HepG2 (cell line): Measurements from ENCODE around the gene ACOT8. TPM values are rescaled to one million over a fixed set of nuclear protein-coding genes. Genes with fewer than 3 reads are reported as not detected.
A peak's percentile ranks its signal among the peaks of the same experiment; 100 is the strongest.

Source experiments
- AGO1 ChIP-seq: fragments of 200-400 bp; formaldehyde crosslinking; IDR thresholded peaks from 2 replicates; pipeline ENCODE4 v1.6.1; 2017; ENCODE audit warnings: mild to moderate bottlenecking, low read depth, low read length, moderate library complexity; ENCODE audit not compliant: poor library complexity, severe bottlenecking
- AKAP8 ChIP-seq: sonication (generic); formaldehyde crosslinking; IDR thresholded peaks from 2 replicates; pipeline ENCODE4 v1.5.1; 2020; ENCODE audit warnings: mild to moderate bottlenecking, missing genetic modification reagents
- GATA4 ChIP-seq: sonication (generic); IDR thresholded peaks from 2 replicates; pipeline ENCODE4 v1.6.1; 2016; ENCODE audit warnings: antibody characterized with exemption, low read depth, borderline replicate concordance
- HIVEP1 ChIP-seq: sonication (generic); formaldehyde crosslinking; IDR thresholded peaks from 2 replicates; pipeline ENCODE4 v1.4.0; 2020; ENCODE audit warnings: mild to moderate bottlenecking, missing genetic modification reagents
- NKX3-1 ChIP-seq: sonication (generic); formaldehyde crosslinking; IDR thresholded peaks from 2 replicates; pipeline ENCODE4 v1.5.0; 2020; ENCODE audit warnings: missing genetic modification reagents
- PRMT3 ChIP-seq: sonication (generic); formaldehyde crosslinking; IDR thresholded peaks from 2 replicates; pipeline ENCODE4 v1.8.1; 2022; ENCODE audit warnings: low read depth, mild to moderate bottlenecking, moderate library complexity, missing genetic modification reagents, borderline replicate concordance
- SMAD1 ChIP-seq: sonication (generic); formaldehyde crosslinking; IDR thresholded peaks from 2 replicates; pipeline ENCODE4 v1.4.0; 2020; ENCODE audit warnings: missing genetic modification reagents, low read depth, mild to moderate bottlenecking, borderline replicate concordance
- SRY ChIP-seq: sonication (generic); formaldehyde crosslinking; IDR thresholded peaks from 2 replicates; pipeline ENCODE4 v1.8.0; 2022; ENCODE audit warnings: mild to moderate bottlenecking, missing genetic modification reagents
- ZNF232 ChIP-seq: sonication (generic); formaldehyde crosslinking; IDR thresholded peaks from 2 replicates; pipeline ENCODE4 v1.4.0; 2020; ENCODE audit warnings: missing genetic modification reagents, borderline replicate concordance
- ZNF256 ChIP-seq: sonication (generic); formaldehyde crosslinking; conservative IDR thresholded peaks from 2 replicates; pipeline ENCODE4 v1.4.0; 2020; ENCODE audit warnings: missing genetic modification reagents
- ZNF501 ChIP-seq: sonication (generic); formaldehyde crosslinking; IDR thresholded peaks from 2 replicates; pipeline ENCODE4 v1.5.1; 2020; ENCODE audit warnings: mild to moderate bottlenecking, moderate library complexity, missing genetic modification reagents
- ZNF614 ChIP-seq: IDR thresholded peaks from 2 replicates; pipeline ENCODE4 v1.6.1; 2018; ENCODE audit warnings: missing biosample characterization, missing genetic modification reagents, inconsistent platforms, borderline replicate concordance
- ZNF619 ChIP-seq: sonication (generic); formaldehyde crosslinking; IDR thresholded peaks from 2 replicates; pipeline ENCODE4 v1.4.0; 2020; ENCODE audit warnings: mild to moderate bottlenecking, missing genetic modification reagents
- ZNF644 ChIP-seq: IDR thresholded peaks from 2 replicates; pipeline ENCODE4 v1.6.1; 2016; ENCODE audit warnings: low read depth
- ZNF672 ChIP-seq: sonication (generic); formaldehyde crosslinking; IDR thresholded peaks from 2 replicates; pipeline ENCODE4 v1.8.1; 2022; ENCODE audit warnings: missing genetic modification reagents
- ZNF777 ChIP-seq: sonication (generic); formaldehyde crosslinking; IDR thresholded peaks from 2 replicates; pipeline ENCODE4 v1.4.0; 2020; ENCODE audit warnings: missing genetic modification reagents
- ZNF83 ChIP-seq: sonication (generic); formaldehyde crosslinking; IDR thresholded peaks from 2 replicates; pipeline ENCODE4 v1.4.0; 2020; ENCODE audit warnings: missing genetic modification reagents, mild to moderate bottlenecking, borderline replicate concordance
- polyA plus RNA-seq, 8 experiments: library from polyadenylated mRNA; depleted of rRNA in 3 of 8; stranded (reverse) in 7 of 8; unstranded in 1 of 8; fragments of >200 nt; fragmentation: Illumina TruSeq in 4 of 8; extraction: Trizol in 4 of 8; gene quantifications; 2 replicates each; pipeline versions ENCODE4 v1.2.1 to v1.2.3, GENCODE V29; 2011 to 2016; ENCODE audit warnings: low read depth in 4 of 8, missing spikeins in 1 of 8, mixed read lengths in 1 of 8; ENCODE audit not compliant: insufficient read depth in 1 of 8
- total RNA-seq, 5 experiments: library from RNA; depleted of rRNA; stranded (reverse); fragments of >200 nt; fragmentation: Illumina TruSeq; extraction: Trizol; gene quantifications; 2 replicates each; pipeline ENCODE4 v1.2.3, GENCODE V29; 2016; ENCODE audit warnings: low read depth in 1 of 5
- TF ChIP-seq, protein P1 (sequence below): sonication (generic); formaldehyde crosslinking; IDR thresholded peaks from 2 replicates; pipeline ENCODE4 v1.8.1; 2022; ENCODE audit warnings: low read depth, mild to moderate bottlenecking, missing genetic modification reagents
- TF ChIP-seq, protein P2 (sequence below): sonication (generic); formaldehyde crosslinking; IDR thresholded peaks from 2 replicates; pipeline ENCODE4 v1.4.0; 2020; ENCODE audit warnings: mild to moderate bottlenecking, missing genetic modification reagents
- TF ChIP-seq, protein P3 (sequence below): sonication (generic); formaldehyde crosslinking; IDR thresholded peaks from 2 replicates; pipeline ENCODE4 v1.4.0; 2020; ENCODE audit warnings: missing genetic modification reagents, borderline replicate concordance

Gene ACOT8
- total and polyA plus RNA-seq, 2 of the 13 experiments (the other 11 are each of a cell fraction or from before 2014, with no cell fraction given), result 31.4 to 45.5 TPM

DNA sequence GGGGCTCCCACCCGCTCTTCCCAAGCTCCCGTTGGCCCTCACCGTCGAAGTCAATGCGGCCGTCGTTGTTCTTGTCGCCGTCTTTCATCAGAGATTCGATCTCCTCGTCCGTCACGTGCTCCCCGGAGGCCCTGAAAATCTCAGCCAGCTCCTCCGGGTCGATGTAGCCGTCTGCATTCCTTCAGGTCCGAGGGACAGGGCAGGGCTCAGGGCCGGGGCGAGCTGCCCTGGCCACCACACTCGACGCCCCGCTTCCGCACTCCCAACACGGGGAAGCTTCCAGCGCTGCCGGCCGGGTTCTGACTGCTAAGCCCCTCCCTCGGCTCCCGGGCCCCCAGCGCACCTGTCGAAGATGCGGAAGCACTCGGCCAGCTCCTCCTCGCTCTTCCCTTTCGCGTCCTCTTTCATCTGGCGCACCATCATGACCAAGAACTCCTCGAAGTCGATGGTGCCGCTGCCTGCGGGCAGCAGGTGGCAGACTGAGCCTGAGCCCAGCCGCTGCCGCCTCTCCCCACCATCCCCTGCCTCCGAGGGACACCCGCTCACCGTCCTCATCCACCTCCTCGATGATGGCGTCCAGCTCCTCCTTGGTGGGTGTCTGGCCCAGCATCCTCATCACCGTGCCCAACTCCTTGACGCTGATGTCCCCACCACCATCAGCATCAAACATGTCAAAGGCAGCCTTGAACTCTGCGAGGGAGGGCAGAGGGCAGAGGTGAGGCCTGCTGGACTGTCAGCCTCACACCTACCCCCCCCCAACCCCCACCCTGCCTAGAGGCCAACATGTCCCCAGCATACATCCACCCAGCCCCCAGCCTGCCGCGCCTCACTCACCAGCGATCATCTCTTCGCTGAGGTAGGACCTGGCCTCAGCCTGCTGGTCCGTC is 33.0 kb downstream of the ACOT8 start (continued):
- TF ChIP-seq AGO1, result peak; percentile 67
- no peak for TF ChIP-seq ZNF672 (CRISPR knock-in tag)
- no peak; the same call in 1 of the 2 replicates for TF ChIP-seq ZNF614 (CRISPR knock-in tag)
- 0 out of 2 replicates have a peak, but pooled peaks have one; percentile 64 for TF ChIP-seq ZNF619 (CRISPR knock-in tag)
- TF ChIP-seq AKAP8 (CRISPR knock-in tag), result peak; percentile 85
- TF ChIP-seq GATA4, result no peak
- TF ChIP-seq ZNF501 (CRISPR knock-in tag), result no peak; the same call in 1 of the 2 replicates
- no peak for TF ChIP-seq PRMT3 (CRISPR knock-in tag)
- TF ChIP-seq ZNF83 (CRISPR knock-in tag), result no peak
- TF ChIP-seq, protein P1, sequence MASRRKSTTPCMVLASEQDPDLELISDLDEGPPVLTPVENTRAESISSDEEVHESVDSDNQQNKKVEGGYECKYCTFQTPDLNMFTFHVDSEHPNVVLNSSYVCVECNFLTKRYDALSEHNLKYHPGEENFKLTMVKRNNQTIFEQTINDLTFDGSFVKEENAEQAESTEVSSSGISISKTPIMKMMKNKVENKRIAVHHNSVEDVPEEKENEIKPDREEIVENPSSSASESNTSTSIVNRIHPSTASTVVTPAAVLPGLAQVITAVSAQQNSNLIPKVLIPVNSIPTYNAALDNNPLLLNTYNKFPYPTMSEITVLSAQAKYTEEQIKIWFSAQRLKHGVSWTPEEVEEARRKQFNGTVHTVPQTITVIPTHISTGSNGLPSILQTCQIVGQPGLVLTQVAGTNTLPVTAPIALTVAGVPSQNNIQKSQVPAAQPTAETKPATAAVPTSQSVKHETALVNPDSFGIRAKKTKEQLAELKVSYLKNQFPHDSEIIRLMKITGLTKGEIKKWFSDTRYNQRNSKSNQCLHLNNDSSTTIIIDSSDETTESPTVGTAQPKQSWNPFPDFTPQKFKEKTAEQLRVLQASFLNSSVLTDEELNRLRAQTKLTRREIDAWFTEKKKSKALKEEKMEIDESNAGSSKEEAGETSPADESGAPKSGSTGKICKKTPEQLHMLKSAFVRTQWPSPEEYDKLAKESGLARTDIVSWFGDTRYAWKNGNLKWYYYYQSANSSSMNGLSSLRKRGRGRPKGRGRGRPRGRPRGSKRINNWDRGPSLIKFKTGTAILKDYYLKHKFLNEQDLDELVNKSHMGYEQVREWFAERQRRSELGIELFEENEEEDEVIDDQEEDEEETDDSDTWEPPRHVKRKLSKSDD (CRISPR knock-in tag), result no peak
- no peak for TF ChIP-seq ZNF644 (CRISPR knock-in tag)
- no peak for TF ChIP-seq SMAD1 (CRISPR knock-in tag)
- peak; percentile 62 for TF ChIP-seq ZNF777 (CRISPR knock-in tag)
- TF ChIP-seq, protein P2, sequence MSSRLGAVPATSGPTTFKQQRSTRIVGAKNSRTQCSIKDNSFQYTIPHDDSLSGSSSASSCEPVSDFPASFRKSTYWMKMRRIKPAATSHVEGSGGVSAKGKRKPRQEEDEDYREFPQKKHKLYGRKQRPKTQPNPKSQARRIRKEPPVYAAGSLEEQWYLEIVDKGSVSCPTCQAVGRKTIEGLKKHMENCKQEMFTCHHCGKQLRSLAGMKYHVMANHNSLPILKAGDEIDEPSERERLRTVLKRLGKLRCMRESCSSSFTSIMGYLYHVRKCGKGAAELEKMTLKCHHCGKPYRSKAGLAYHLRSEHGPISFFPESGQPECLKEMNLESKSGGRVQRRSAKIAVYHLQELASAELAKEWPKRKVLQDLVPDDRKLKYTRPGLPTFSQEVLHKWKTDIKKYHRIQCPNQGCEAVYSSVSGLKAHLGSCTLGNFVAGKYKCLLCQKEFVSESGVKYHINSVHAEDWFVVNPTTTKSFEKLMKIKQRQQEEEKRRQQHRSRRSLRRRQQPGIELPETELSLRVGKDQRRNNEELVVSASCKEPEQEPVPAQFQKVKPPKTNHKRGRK (CRISPR knock-in tag), result no peak
- TF ChIP-seq SRY (CRISPR knock-in tag), result 0 out of 2 replicates have a peak, but pooled peaks have one; percentile 34
- TF ChIP-seq, protein P3, sequence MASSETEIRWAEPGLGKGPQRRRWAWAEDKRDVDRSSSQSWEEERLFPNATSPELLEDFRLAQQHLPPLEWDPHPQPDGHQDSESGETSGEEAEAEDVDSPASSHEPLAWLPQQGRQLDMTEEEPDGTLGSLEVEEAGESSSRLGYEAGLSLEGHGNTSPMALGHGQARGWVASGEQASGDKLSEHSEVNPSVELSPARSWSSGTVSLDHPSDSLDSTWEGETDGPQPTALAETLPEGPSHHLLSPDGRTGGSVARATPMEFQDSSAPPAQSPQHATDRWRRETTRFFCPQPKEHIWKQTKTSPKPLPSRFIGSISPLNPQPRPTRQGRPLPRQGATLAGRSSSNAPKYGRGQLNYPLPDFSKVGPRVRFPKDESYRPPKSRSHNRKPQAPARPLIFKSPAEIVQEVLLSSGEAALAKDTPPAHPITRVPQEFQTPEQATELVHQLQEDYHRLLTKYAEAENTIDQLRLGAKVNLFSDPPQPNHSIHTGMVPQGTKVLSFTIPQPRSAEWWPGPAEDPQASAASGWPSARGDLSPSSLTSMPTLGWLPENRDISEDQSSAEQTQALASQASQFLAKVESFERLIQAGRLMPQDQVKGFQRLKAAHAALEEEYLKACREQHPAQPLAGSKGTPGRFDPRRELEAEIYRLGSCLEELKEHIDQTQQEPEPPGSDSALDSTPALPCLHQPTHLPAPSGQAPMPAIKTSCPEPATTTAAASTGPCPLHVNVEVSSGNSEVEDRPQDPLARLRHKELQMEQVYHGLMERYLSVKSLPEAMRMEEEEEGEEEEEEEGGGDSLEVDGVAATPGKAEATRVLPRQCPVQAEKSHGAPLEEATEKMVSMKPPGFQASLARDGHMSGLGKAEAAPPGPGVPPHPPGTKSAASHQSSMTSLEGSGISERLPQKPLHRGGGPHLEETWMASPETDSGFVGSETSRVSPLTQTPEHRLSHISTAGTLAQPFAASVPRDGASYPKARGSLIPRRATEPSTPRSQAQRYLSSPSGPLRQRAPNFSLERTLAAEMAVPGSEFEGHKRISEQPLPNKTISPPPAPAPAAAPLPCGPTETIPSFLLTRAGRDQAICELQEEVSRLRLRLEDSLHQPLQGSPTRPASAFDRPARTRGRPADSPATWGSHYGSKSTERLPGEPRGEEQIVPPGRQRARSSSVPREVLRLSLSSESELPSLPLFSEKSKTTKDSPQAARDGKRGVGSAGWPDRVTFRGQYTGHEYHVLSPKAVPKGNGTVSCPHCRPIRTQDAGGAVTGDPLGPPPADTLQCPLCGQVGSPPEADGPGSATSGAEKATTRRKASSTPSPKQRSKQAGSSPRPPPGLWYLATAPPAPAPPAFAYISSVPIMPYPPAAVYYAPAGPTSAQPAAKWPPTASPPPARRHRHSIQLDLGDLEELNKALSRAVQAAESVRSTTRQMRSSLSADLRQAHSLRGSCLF (CRISPR knock-in tag), result no peak
- TF ChIP-seq NKX3-1 (CRISPR knock-in tag), result no peak
- TF ChIP-seq ZNF256, result no peak
- no peak for TF ChIP-seq HIVEP1 (CRISPR knock-in tag)
- TF ChIP-seq ZNF232 (CRISPR knock-in tag), result no peak
